PFSK-1 (cell line): ENCODE results near the gene RILPL2.

ENCODE experiments used
- FOXP2 ChIP-seq: optimal IDR thresholded peaks from 2 replicates; pipeline ENCODE3; 2011; ENCODE audit warnings: borderline replicate concordance, control low read depth, inconsistent platforms; ENCODE audit not compliant: insufficient read depth; ENCODE audit errors: extremely low read length, extremely low read depth
- POLR2AphosphoS5 ChIP-seq: IDR thresholded peaks from 2 replicates; pipeline ENCODE4 v1.6.1; 2012; ENCODE audit warnings: low read depth, mild to moderate bottlenecking, control low read depth, low read length, moderate library complexity
- REST ChIP-seq, 2 experiments: IDR thresholded peaks; 2 replicates each; pipeline versions ENCODE4 v1.6.1 to v1.8.0; 2011 to 2012; ENCODE audit warnings: low read depth in 2 of 2, low read length in 2 of 2, control low read depth in 1 of 2, inconsistent platforms in 1 of 2, mild to moderate bottlenecking in 1 of 2, moderate library complexity in 1 of 2; ENCODE audit not compliant: insufficient read depth in 1 of 2
- SIN3A ChIP-seq: IDR thresholded peaks from 2 replicates; pipeline ENCODE4 v1.6.1; 2012; ENCODE audit warnings: mild to moderate bottlenecking, low read length, moderate library complexity, borderline replicate concordance; ENCODE audit not compliant: insufficient read depth
- TAF1 ChIP-seq: IDR thresholded peaks from 2 replicates; pipeline ENCODE4 v1.6.1; 2012; ENCODE audit warnings: low read length, control low read depth, borderline replicate concordance; ENCODE audit not compliant: insufficient read depth

- TF ChIP-seq TAF1 (no peak), SIN3A (no peak), POLR2AphosphoS5 (no peak), REST (IDR thresholded peaks at IDR 0.05; ENCODE audit: insufficient read depth in 1 of 2, low read depth in 2 of 2, low read length in 2 of 2) (no peak), FOXP2 (no peak)
Measured at GRCh38 chr12:123396543-123396942, 39.9 kb downstream of the RILPL2 start.
